ENCODE measurements around the gene XRCC5.

GRCh38 chr2:216211614-216212145 lies 102.5 kb downstream of the XRCC5 start:
- no peak for TF ChIP-seq CTCF (IDR thresholded peaks at IDR 0.05)
- TF ChIP-seq POLR2A (IDR thresholded peaks at IDR 0.05): no peak
